ENCODE data around the gene RPS18. TPM values are rescaled to one million over a fixed set of nuclear protein-coding genes. Genes with fewer than 3 reads are reported as not detected.
"Not testable (repeated sequence)": the region's sequence is repeated elsewhere in the genome, so short reads cannot be mapped to it uniquely, and the experiment has no call there.

Gene RPS18
- total RNA-seq, 1 donor from 2014 or later = 1,802 TPM

DNA sequence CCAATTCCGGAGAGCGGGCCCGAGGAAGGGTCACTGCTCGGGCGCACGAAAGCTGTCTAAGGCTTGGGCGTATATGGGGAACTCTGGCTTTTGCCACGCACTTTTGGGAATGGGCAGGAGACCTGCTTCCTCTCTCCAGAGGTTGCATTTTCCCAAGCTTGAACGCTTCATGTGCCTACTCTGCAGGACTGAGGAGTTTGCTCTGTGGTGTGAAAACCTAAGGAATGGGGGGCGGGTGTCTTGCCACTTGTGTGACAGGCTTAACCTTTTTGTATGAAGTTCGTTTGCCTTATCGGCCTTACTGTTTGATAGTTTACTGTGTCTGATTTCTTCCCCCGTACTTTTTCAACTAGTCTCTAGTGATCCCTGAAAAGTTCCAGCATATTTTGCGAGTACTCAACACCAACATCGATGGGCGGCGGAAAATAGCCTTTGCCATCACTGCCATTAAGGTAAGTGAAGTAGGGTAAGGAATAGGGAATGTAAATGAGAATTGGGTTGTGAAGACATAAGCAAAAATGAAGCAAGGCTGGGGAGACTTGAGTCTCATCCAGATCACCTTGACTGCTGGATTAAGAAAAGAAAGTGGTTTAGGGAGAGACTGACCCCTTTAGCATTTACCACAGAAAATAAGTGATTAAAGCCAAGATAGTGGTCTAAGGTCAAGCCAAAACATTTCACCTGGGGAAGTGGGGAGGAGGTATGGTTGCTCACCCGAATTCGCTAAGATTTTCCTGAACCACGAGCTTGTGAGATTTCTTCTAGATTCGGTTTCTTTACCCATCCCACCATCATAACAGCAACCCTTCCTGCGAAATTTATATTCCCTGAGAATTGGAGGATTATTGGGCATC lies 627 bp downstream of the RPS18 start:
- DNase-seq (ENCODE audit: low read depth) = no peak

DNA sequence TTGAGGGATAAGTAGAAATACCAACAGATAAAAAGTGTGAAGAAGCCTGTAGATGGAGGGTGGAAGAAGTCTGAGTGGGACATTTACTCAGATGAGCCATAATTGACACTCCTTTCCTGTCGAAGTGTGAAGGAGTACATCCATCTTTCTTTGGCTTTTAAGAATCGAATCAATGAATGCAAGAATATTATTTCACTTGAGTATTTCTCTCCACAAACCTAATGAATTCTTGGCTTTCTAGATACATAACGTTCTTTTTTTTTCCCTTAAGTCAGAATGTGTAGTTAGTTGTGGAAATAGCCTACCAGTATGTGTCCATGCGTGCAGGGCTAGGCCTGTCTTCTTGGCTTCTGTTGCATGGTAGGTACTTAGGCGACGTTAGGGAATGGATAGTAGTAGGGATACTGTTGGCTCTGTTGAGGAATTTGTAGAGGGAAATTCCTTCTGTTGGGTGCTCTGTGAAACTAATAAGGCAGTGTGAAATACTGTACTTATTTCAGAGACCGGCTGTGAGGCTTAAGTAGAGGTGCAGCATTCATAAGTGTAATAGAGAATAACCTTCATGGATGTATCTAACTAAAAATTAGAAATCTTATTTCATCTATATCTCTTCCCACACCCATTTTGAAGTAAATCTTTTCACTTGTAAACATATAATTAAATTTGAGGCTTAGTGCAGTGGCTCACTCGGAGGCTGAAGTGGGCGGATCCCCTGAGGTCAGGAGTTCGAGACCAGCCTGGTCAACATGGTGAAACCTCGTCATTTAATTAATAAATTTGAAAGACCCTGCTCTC lies 1.5 kb downstream of the RPS18 start:
- DNase-seq (ENCODE audit: low read depth) = no peak

DNA sequence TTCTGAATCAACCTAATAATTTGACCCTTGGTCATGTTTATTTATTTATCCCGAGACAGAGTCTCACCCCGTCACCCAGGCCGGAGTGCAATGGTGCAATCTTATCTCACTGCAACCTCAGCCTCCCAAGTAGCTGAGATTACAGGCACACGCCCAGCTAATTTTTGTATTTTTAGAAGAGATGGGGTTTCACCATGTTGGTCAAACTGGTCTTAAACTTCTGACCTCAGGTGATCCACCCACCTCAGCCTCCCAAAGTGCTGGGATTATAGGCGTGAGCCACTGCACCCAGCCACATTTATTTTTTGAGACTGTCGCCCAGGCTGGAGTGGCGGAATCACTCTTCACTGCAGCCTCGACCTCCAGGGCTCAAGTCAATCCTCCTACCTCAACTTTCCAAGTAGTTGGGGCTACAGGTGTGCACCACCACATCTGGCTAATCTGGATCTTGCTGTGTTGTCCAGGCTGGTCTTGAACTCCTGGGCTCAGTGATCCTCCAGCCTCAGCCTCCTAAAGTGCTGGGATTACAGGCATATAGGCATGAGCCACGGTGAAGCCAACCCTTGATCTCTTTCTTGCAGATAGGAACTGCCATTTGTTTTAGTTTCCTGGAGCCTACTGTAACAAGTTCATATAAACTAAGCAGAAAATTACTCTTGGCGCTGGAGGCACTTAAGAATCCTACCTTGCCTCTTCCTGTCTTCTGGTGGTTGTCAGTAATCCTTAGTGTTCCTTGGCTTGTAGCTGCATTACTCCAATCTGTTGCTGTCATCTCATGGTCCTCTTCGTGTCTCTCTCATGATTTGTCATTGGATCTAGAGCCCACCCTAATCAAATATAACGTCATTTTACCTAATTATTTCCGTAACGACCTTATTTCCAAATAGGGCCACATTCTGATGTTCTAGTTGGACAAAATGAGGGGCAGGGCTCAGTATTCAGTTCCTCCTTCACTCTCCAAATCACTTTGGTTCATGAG lies 2.3 kb downstream of the RPS18 start:
- DNase-seq (ENCODE audit: low read depth) = no peak

DNA sequence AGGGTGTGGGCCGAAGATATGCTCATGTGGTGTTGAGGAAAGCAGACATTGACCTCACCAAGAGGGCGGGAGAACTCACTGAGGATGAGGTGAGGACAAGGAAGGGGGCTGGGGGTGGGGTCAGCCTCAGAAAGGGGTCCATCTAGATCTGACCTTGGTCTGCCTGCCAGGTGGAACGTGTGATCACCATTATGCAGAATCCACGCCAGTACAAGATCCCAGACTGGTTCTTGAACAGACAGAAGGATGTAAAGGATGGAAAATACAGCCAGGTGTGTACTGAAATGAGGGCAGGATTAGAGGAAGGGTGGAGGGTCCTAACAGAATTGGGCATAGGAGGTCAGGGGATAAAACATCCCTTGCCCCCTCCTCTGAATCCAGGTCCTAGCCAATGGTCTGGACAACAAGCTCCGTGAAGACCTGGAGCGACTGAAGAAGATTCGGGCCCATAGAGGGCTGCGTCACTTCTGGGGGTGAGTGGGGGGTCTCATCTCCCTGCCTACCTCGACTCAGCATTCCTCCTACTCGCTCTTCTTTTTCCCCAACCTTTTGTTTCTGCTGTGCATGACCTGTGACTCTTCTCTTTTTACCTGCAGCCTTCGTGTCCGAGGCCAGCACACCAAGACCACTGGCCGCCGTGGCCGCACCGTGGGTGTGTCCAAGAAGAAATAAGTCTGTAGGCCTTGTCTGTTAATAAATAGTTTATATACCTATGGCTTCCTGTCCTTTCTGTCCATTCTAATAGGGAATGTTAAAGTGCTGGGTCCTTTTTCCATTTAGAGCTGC lies 4.1 kb downstream of the RPS18 start:
- DNase-seq (ENCODE audit: low read depth) = not testable (repeated sequence)

DNA sequence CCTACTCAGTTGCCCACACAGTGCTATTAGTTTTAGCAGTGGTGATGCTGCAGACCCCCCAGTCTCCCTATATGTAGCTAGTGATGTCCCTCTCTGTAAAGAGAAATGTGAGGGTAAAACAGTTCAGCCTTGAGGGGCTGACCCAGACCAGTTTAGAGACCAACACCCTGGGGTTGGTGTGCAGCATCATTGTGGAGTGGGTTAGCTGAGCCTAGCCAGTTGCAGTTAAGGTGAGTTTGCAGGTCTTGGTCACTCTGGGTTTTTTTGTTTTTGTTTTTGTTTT lies 4.6 kb downstream of the RPS18 start:
- no peak for DNase-seq (ENCODE audit: low read depth)

DNA sequence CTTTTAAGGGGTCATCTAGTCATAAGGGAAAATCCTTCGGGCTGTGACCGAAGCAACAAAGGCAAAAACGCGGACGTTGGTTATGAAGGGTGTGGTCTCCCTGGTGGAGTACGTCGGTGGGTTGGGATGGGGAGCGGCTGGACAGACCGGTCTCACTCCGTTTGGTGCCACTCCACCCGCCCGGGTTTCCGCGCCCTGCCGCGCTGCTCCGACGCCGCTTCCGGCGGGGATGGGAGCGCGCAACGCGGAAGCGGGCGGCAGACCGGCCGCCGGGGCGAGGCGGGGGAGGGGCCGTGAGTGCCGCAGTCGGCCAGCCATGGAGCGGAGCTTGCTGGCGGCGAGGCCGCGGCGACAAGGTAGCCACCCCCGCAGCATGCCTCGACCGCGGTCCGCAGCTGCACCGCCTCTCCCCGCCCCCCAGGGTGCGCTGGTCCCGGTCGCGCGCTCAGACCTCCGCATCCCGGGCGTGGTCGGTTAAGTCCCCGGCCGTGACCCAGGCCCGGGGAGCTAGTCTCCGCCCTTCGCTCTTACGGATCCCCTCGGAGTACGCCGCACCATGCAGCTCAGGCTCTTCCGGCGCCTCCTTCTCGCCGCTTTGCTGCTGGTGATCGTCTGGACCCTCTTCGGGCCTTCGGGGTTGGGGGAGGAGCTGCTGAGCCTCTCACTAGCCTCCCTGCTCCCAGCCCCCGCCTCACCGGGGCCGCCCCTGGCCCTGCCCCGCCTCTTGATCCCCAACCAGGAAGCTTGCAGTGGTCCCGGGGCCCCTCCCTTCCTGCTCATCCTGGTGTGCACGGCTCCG lies 5.2 kb downstream of the RPS18 start, which contains the start of gene B3GALT4:
Gene B3GALT4, plus strand, starts transcription at position 260 of the 799 bp plus-strand sequence. Its CDS starts 297 bp downstream, at position 557.
- no peak for DNase-seq (ENCODE audit: low read depth)

DNA sequence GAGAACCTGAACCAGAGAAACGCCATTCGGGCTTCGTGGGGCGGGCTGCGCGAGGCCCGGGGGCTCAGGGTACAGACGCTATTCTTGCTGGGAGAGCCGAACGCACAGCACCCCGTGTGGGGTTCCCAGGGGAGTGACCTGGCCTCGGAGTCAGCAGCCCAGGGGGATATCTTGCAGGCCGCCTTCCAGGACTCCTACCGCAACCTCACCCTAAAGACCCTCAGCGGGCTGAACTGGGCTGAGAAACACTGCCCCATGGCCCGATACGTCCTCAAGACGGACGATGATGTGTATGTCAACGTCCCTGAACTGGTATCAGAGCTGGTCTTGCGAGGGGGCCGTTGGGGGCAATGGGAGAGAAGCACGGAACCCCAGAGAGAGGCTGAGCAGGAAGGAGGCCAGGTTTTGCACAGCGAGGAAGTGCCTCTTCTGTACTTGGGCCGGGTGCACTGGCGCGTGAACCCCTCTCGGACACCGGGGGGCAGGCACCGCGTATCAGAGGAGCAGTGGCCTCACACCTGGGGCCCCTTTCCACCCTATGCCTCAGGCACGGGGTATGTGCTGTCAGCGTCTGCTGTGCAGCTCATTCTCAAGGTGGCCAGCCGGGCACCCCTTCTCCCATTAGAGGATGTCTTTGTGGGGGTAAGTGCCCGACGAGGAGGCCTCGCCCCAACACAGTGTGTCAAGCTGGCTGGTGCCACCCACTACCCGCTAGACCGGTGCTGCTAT lies 6.0 kb downstream of the RPS18 start:
- no peak for DNase-seq (ENCODE audit: low read depth)

DNA sequence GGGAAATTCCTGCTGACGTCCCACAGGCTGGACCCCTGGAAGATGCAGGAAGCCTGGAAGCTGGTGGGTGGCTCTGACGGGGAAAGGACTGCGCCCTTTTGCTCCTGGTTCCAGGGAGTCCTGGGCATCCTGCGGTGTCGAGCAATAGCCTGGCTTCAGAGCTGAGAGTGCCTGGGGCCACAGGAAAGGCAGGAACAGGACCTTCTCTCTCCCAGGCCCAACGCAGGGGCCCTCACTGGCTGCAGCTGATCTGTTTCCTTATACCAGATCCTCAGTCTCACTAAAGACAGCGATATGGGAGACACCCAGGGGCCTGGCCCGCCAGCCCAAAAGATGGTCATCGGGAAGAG lies 6.5 kb downstream of the RPS18 start:
- no peak for DNase-seq (ENCODE audit: low read depth)

DNA sequence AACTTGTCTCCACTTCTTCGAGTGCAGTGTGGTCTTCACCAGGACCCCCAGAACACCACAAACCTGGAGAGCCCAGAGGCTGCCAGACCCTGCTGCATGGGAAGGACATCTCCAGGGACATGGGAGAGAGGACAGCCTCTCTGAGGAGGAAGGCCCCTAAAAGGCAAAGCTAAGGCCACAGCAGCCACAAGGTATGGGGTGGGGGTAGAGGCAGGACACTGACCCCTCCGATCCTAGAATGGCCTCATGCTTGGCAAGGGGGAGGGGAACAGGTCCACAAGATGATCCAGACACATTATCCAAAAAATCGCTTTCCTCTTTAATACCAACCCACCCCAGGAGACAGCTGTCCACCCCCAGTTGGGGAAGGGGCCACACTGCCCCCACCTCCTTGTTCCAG lies 6.9 kb downstream of the RPS18 start:
- no peak for DNase-seq (ENCODE audit: low read depth)

DNA sequence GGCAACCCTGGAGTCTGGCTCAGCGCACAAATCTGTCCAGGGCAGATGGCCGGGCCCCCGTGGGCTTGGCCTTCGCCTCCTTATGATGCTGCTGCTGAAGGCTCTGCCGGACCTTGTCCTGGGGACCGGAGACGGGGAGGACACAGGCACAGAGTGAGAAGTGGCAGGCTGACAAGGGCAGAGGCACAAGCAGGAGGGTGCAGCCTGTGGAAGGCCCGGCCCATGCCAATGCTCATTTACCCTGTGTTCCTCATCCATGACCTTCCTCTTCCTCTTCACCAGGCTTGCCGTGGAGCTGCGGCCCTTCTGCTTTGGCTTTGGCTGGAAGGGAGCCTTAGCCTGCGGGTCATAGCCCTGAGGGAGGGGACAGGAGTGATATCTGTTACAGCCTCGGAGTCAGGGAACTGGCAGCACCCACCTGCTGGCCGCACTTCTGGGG lies 7.4 kb downstream of the RPS18 start:
- no peak for DNase-seq (ENCODE audit: low read depth)

DNA sequence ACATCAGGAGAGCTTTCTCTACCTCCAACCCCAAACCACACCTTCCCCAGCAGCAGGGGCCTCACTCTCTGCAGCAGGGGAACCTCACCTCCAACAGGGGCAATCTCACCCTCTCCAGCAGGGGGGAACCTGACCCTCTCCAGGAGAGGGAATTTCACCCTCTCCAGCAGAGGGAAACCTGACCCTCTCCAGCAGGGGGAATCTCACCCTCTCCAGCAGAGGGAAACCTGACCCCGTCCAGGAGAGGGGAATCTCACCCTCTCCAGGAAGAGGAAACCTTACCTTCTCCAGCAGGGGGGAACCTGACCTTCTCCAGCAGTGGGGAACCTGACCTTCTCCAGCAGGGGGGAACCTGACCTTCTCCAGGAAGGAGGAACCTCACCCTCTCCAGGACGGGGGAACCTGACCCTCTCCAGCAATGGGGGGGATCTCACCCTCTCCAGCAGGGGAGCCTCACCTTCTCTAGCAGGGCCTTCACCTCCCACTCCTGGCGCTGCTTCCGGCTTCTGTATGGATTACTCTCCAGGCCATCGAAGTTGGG lies 8.2 kb downstream of the RPS18 start:
- DNase-seq (ENCODE audit: low read depth) = peak; percentile 34

DNA sequence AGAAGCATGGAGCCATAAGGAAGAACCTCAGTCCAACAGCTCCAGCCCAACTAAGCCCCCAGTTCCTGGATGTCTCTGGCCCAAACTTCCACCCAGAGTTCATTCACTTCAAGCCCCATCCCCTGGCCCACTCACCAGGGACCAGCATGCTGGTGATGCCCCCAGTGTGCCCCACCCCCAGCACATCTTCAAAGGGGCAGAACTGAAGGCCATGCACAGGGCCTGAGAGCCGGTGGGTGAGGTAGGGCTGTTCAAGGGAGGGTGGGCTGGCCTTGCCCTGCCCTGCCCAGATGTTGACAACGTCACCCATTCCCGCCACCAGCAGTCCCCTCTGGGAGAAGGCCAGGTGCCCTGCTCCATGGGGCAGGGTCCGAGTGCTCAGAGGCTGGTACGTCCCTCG lies 8.7 kb downstream of the RPS18 start:
- no peak for DNase-seq (ENCODE audit: low read depth)

DNA sequence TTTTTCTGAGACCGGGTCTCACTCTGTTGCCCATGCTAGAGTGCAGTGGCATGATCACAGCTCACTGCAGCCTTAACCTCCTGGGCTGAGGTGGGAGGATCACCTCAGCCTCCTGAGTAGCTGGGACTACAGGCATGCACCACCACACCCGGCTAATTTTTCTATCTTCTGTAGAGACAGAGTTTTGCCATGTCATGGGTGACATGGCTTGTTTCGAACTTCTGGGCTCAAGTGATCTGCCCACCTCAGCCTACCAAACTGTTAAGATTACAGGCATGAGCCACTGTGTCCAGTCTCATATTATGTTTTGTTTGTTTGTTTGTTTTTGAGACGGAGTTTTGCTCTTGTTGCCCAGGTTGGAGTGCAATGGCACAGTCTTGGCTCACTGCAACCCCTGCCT lies 13.3 kb downstream of the RPS18 start:
- not testable (repeated sequence) for DNase-seq (ENCODE audit: low read depth)

DNA sequence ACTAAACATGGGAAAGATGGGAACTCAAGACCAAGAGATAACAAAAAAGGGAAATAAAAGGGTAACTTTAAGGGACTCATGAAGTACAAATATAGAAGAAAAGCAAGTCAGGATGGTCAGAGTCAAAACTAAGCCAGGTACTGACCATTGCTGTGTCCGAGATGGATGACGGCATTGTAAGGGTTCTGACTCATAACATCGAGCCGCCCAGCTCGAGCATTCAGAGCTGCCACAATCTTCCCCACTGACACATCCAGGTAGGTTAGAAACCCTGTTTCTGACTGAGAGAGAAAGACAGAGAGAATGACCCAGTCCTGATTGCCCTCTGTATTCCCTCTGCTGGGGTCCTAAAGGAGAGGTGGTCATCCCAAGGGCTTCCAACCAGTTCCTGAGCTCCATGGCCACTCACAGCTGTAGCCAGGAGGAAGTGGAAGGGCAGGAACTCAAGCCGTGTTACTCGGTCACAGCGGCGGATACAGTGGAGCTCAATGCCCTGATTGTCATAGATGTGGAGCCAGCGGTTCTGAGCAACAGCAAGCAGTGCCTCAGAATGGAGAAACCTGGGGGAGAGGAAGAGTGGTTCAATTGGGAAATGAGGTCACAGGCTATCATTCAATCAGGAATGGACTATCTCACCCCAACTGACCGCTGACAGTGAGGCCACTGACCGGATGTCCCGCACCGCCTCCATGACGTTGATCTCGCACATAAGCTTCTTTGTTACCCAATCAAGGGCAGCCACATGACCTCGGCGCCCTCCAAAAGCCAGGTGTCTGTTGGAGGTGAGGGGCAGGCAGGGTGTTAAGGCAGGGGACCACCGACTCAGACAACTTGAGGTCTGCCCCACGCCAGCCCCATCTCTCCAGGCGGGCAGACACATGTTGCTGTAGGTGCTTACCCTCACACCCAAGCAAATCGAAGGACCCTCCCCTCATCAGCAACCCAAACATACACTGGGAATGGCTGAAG lies 15.4 kb downstream of the RPS18 start:
- DNase-seq (ENCODE audit: low read depth) = no peak

DNA sequence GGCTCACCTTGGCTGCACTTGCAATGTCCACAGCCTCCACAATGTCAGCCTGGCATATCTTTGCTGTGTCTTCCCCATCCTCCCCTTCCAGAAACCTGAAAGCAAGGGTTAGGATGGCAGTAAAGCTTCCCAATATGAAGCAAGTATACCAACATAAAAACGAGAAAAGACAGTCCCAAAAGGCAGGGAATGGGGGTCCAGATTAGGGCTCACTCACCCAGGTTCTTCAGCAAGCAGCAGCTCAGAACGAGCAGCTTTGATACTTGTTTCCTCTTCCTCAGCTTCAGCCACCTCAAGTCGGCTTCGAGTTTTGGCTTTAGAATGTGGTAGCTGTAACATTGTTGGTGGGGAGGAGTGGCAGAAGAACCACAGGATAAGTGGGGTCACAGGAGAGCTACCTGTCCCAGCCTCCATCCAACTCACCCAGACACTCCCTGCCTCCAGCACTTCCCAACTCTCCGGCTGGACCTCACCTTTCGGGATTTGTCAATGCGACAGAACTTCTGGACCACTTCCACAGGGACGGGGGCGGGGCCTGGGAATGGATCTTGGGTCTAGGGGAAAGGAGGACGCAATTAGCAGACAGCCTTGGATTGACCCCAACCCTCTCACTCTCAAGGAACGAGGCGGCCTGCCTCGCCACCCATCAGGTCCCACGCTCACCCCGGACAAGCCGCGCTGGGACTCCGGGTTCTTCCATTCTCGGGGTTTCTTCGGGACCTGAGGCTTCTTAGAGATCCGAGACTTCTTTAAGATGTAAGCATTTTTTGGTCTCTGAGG lies 16.5 kb downstream of the RPS18 start:
- no peak for DNase-seq (ENCODE audit: low read depth)

DNA sequence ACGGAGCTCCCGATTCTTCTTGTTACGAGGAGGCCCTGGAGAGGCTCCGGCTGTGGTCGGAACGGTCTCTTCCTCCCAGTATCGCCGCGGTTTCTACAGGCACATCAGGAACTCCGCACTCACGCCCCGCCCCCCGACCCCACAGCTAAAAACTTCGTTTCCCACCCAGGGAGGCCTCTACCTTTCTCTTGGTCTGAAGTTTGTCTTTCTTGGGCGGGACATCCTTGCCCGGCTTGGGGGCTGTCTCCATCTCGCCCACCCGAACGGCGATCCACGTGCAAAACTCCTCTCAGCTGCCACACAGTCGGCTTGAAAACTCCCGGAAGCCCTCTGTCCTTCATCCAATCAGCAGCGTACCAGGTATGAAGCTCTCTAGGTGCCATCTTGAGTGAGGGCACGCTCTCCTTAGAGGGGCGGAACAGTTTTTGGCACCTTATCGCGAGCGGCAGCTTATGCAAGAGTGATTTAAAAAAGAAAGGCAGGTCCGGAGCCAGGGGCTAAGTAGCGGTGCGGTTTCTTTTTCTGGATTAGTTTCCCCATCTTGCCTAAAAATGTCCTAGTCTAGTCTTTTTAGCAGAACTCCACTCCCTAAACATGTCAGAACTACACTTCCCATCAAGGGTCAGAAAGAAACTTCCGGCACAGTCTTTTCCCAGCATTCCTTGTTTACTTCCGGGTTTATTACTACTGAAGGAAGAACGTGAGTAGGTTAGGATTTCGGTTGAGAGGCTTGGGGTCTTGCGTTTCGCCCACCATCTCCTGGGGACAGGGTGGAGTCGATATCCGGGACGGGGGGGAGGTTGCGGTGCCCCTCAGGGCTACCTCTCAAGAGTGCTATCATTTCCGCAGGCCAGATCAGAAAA lies 17.3 kb downstream of the RPS18 start, which contains the start of the genes PFDN6 and WDR46:
Gene PFDN6, plus strand, starts transcription at position 681 of the 863 bp plus-strand sequence. CDS start 256 bp downstream, outside the sequence.
Gene WDR46, minus strand, starts transcription at position 319 of the 863 bp plus-strand sequence. Its CDS starts 69 bp downstream, at position 250.
- DNase-seq (ENCODE audit: low read depth) = peak; percentile 94
